ENCODE results near the gene BRS3. TPM values are rescaled to one million over a fixed set of nuclear protein-coding genes. Genes with fewer than 3 reads are reported as not detected.
"Not testable (repeated sequence)": the region's sequence is repeated elsewhere in the genome, so short reads cannot be mapped to it uniquely, and the experiment has no call there.

The BRS3 gene
- total RNA-seq, result not detected

DNA sequence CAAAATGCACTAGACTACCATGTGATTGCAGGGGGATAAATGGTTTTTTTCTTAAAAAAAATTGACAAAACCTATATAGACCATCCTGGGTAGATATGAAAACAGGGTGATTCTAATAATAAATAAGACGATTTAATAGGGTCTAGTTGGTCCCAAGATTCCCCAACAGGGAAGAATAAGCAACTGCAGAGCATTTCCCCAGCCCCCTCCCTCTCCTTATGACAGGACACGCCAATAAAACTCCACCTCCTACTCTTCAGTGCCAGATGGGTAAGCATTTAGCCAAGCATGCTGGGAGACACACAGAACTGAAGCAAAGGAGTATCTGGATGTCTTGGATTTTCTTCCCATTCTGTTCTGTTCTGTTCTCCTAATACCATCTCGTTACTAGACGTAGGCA lies at the start of gene BRS3:
Gene BRS3, plus strand, starts transcription at position 301 of the 400 bp plus-strand sequence. CDS start 168 bp downstream, outside the sequence.
- H3K27me3 ChIP-seq, result peaks cover 0 to 14% (median 5%) of the 10 kb centered on the region in 4 donors
- H3K4me3 ChIP-seq, result no peak within 1 kb of the TSS
- intact Hi-C loops (cut with DNase I), result no loop called here
- no peaks in the 10 kb centered on the region for H3K9me3 ChIP-seq
- 63% methylated on average over 4 of the region's 4 CpGs for WGBS
- no peaks in the 10 kb centered on the region for H3K4me1 ChIP-seq
- no peak for DNase-seq (ENCODE audit: extremely low spot score)
- H3K27ac ChIP-seq (replicated peaks in 1 of 4), result no peak within 1 kb of the TSS
- TF ChIP-seq POLR2A (IDR thresholded peaks at IDR 0.05; ENCODE audit: low read depth) (no peak), POLR2AphosphoS5 (IDR thresholded peaks at IDR 0.05) (no peak), EP300 (IDR thresholded peaks at IDR 0.05) (no peak)
- TF ChIP-seq, protein P1, sequence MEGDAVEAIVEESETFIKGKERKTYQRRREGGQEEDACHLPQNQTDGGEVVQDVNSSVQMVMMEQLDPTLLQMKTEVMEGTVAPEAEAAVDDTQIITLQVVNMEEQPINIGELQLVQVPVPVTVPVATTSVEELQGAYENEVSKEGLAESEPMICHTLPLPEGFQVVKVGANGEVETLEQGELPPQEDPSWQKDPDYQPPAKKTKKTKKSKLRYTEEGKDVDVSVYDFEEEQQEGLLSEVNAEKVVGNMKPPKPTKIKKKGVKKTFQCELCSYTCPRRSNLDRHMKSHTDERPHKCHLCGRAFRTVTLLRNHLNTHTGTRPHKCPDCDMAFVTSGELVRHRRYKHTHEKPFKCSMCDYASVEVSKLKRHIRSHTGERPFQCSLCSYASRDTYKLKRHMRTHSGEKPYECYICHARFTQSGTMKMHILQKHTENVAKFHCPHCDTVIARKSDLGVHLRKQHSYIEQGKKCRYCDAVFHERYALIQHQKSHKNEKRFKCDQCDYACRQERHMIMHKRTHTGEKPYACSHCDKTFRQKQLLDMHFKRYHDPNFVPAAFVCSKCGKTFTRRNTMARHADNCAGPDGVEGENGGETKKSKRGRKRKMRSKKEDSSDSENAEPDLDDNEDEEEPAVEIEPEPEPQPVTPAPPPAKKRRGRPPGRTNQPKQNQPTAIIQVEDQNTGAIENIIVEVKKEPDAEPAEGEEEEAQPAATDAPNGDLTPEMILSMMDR (IDR thresholded peaks at IDR 0.05), result no peak
- H3K36me3 ChIP-seq, result no peaks in the 10 kb centered on the region

DNA sequence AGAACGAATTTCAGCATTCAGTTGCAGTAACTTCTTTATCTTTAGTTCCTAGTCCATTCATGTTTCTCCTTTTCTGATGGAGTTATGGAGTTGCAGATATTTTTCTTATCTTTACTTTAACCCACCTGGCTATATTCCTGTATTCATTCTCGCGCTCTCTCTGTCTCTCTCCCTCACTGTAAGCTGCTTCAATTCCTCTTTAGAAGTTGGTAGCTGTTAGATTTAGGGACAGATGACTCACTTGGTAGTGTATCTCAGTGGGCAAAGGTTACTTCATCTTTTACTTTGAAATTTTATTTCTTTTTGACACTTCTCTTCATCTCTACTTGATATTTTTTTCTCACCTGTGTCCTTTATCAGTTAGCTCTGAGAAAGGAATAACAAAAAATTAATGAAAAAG lies 49.6 kb upstream of the BRS3 start:
- no peaks in the 10 kb centered on the region for H3K9me3 ChIP-seq
- H3K27ac ChIP-seq (replicated peaks in 1 of 4), result no peak overlapping the region
- H3K27me3 ChIP-seq, result no peaks in the 10 kb centered on the region
- no peaks in the 10 kb centered on the region for H3K36me3 ChIP-seq
- intact Hi-C loops (cut with DNase I), result no loop called here
- WGBS, result 78% methylated on average over 3 of the region's 3 CpGs
- H3K4me3 ChIP-seq, result no peak overlapping the region
- H3K4me1 ChIP-seq, result no peaks in the 10 kb centered on the region
- TF ChIP-seq POLR2AphosphoS5 (IDR thresholded peaks at IDR 0.05), result no peak
- no peak for TF ChIP-seq POLR2A (IDR thresholded peaks at IDR 0.05; ENCODE audit: low read depth)
- TF ChIP-seq, protein P1 (IDR thresholded peaks at IDR 0.05), result no peak
- no peak for TF ChIP-seq EP300 (IDR thresholded peaks at IDR 0.05)
- DNase-seq (ENCODE audit: extremely low spot score), result no peak

DNA sequence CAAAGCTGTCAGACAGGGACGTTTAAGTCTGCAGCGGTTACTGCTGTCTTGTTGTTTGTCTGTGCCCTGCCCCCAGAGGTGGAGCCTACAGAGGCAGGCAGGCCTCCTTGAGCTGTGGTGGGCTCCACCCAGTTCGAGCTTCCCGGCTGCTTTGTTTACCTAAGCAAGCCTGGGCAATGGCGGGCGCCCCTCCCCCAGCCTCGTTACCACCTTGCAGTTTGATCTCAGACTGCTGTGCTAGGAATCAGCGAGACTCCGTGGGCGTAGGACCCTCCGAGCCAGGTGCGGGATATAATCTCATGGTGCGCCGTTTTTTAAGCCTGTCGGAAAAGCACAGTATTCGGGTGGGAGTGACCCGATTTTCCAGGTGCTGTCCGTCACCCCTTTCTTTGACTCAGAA lies 42.1 kb upstream of the BRS3 start:
- WGBS, result 76% methylated on average over 5 of the region's 18 CpGs
- H3K36me3 ChIP-seq; H3K27ac ChIP-seq (replicated peaks in 1 of 4); H3K4me3 ChIP-seq; H3K9me3 ChIP-seq; H3K4me1 ChIP-seq; DNase-seq (ENCODE audit: extremely low spot score); intact Hi-C loops (cut with DNase I); H3K27me3 ChIP-seq: not testable (repeated sequence)

DNA sequence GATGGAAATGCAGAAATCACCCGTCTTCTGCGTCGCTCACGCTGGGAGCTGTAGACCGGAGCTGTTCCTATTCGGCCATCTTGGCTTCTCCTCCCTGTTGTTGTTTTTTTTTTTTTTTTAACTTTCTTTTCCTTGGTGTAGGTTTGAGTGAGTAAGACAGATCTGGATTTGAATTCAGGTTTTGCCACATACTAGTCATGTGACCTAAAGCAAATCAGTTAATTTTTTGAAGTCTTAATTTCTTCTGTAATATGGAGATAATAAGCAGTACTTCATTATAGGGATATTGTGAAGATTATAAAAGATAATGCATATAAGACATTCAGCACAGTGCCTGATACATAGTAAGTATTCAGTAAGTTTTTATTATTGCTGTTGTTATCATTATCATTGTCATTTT lies 41.5 kb upstream of the BRS3 start:
- Histone ChIP-seq H3K9me3 (no peaks in the 10 kb centered on the region), H3K4me1 (no peaks in the 10 kb centered on the region), H3K4me3 (no peak overlapping the region), H3K36me3 (no peaks in the 10 kb centered on the region), H3K27ac (replicated peaks in 1 of 4) (no peak overlapping the region), H3K27me3 (no peaks in the 10 kb centered on the region)
- intact Hi-C loops (cut with DNase I), result no loop called here
- TF ChIP-seq EP300 (IDR thresholded peaks at IDR 0.05), result no peak
- TF ChIP-seq, protein P1 (IDR thresholded peaks at IDR 0.05), result no peak
- TF ChIP-seq POLR2AphosphoS5 (IDR thresholded peaks at IDR 0.05), result no peak
- no peak for TF ChIP-seq POLR2A (IDR thresholded peaks at IDR 0.05; ENCODE audit: low read depth)
- WGBS, result 90% methylated on average over 6 of the region's 6 CpGs
- DNase-seq (ENCODE audit: extremely low spot score), result no peak

DNA sequence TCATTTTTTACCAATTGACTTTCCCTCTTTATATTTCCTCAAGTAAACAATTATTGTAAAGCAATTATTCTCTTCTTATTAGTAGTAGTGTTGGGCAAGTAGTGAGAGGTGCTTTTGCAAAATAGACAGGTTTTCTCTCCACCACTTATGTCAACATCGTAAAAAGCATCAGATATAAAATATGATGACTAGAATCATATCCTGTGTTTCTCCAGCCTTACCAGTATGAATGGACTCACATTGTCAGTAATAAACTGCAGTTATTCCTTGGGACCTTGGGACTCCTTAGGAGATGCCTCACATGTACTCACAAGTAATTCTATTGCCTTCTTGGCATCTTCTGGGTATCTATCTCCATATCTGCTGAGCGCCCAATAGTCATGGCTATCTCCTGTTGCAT lies 40.4 kb upstream of the BRS3 start:
- Histone ChIP-seq H3K4me1 (no peaks in the 10 kb centered on the region), H3K9me3 (no peaks in the 10 kb centered on the region), H3K36me3 (no peaks in the 10 kb centered on the region), H3K4me3 (no peak overlapping the region), H3K27me3 (no peaks in the 10 kb centered on the region), H3K27ac (replicated peaks in 1 of 4) (no peak overlapping the region)
- intact Hi-C loops (cut with DNase I), result no loop called here
- no peak for DNase-seq (ENCODE audit: extremely low spot score)
- 81% methylated on average over 2 of the region's 2 CpGs for WGBS
- TF ChIP-seq, protein P1 (IDR thresholded peaks at IDR 0.05), result no peak
- TF ChIP-seq EP300 (IDR thresholded peaks at IDR 0.05), result no peak
- no peak for TF ChIP-seq POLR2AphosphoS5 (IDR thresholded peaks at IDR 0.05)
- no peak for TF ChIP-seq POLR2A (IDR thresholded peaks at IDR 0.05; ENCODE audit: low read depth)

Data from esophagus muscularis mucosa (tissue), 4 donors.